Activated CD8-positive, alpha-beta T cell treated with anti-CD3 and anti-CD28 coated beads for 36 hours (primary cell): ENCODE results near the gene ZNF407. TPM values are rescaled to one million over a fixed set of nuclear protein-coding genes. Genes with fewer than 3 reads are reported as not detected.
A peak's percentile ranks its signal among the peaks of the same experiment; 100 is the strongest.

Experiments
- ATAC-seq: fragments of 200-7000 bp; cut with Tn5 transposase; one replicate; pipeline ENCODE4 v1.10.0; 2021; ENCODE audit warnings: mild to moderate bottlenecking, moderate library complexity
- CTCF ChIA-PET: fragments of 350-600 bp; sonication (Branson Sonifier 250); formaldehyde crosslinking; loops from one replicate; lab custom pipeline; 2021; ENCODE audit warnings: antibody characterized with exemption; lab: Charles Lee
- POLR2A ChIA-PET: fragments of 350-600 bp; sonication (Branson Sonifier 250); formaldehyde crosslinking; loops from one replicate; lab custom pipeline; 2021; ENCODE audit warnings: antibody characterized with exemption; lab: Charles Lee
- DNase-seq: peaks from one replicate; pipeline ENCODE4 v3.0.0-alpha.2; 2020
- H3K27ac Mint-ChIP-seq: one replicate; pipeline ENCODE4 v1.8.0; 2021; ENCODE audit warnings: mild to moderate bottlenecking, mixed read lengths
- H3K27me3 Mint-ChIP-seq: one replicate; pipeline ENCODE4 v1.8.0; 2021; ENCODE audit warnings: mixed read lengths
- H3K36me3 Mint-ChIP-seq: one replicate; pipeline ENCODE4 v1.8.0; 2021; ENCODE audit warnings: low read depth, mixed read lengths
- H3K4me1 Mint-ChIP-seq: one replicate; pipeline ENCODE4 v1.8.0; 2021; ENCODE audit warnings: low read depth, mixed read lengths
- H3K4me3 Mint-ChIP-seq: one replicate; pipeline ENCODE4 v1.8.0; 2021; ENCODE audit warnings: mild to moderate bottlenecking, moderate library complexity, mixed read lengths
- H3K9me3 Mint-ChIP-seq: one replicate; pipeline ENCODE4 v1.8.0; 2021; ENCODE audit warnings: mixed read lengths
- intact Hi-C: fragments of 100-400 bp; cut with micrococcal nuclease; formaldehyde crosslinking; loops from one replicate; pipeline ENCODE4 v1.10.0; 2022
- total RNA-seq, 2 experiments: library from RNA; stranded (reverse); gene quantifications; one replicate each; pipeline ENCODE4 v1.2.3, GENCODE V29; 2021
- TF ChIP-seq, protein P1 (sequence below): fragments of 200-600 bp; IDR thresholded peaks from one replicate; pipeline ENCODE4 v1.8.0; 2022; ENCODE audit warnings: antibody characterized with exemption, mild to moderate bottlenecking

ZNF407 gene
- total RNA-seq, 2 experiments from 2014 or later: 9.9 to 10.8 TPM

DNA sequence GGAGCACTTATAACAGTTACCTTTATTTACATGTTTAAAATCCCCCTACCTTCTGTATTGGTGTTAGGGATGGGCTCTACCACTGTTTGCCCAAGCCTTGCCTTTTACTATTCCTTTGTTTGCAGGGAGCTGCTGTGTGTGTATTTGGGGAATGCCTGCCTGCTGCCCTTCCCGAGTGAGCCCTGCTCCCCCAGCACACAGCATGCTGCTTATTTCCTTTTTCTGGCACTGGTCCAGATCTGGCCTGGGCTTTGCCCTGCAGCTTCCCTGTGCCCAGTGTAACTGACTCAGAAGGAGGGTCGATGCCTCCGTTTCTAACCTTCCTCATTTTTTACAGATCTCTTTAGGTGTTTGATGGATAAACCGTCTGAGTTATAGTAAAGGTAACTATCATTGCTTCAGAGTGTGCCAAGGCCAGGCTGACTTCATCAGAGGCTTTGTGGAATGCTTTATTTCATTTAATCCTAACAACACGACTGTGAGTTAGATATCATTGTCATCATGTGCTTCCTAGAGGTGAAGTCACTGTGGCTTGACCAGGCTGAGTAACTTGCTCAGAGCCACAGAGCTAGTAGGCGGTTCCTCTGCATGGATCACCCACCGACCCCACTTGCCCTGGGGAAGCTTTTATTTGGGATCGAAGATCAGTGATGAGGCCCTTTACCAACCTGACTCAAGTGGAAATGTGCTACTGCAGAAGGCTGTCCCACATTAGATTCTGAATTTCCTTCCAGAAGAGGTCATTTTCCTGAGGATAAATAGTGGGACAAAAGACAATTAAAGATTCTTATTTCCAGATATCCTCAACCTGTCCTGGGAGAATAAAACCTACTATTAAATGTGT, 238.8 kb downstream of the ZNF407 start:
- no peak overlapping the region for H3K27ac Mint-ChIP-seq
- intact Hi-C loops: no loop called here
- ATAC-seq: no peak
- peaks cover 8% of the 10 kb centered on the region for H3K36me3 Mint-ChIP-seq
- POLR2A ChIA-PET: no interaction called here
- H3K27me3 Mint-ChIP-seq: no peaks in the 10 kb centered on the region
- no peak overlapping the region for H3K4me3 Mint-ChIP-seq
- DNase-seq: no peak
- peaks cover 37% of the 10 kb centered on the region for H3K4me1 Mint-ChIP-seq
- no peaks in the 10 kb centered on the region for H3K9me3 Mint-ChIP-seq
- TF ChIP-seq, protein P1, sequence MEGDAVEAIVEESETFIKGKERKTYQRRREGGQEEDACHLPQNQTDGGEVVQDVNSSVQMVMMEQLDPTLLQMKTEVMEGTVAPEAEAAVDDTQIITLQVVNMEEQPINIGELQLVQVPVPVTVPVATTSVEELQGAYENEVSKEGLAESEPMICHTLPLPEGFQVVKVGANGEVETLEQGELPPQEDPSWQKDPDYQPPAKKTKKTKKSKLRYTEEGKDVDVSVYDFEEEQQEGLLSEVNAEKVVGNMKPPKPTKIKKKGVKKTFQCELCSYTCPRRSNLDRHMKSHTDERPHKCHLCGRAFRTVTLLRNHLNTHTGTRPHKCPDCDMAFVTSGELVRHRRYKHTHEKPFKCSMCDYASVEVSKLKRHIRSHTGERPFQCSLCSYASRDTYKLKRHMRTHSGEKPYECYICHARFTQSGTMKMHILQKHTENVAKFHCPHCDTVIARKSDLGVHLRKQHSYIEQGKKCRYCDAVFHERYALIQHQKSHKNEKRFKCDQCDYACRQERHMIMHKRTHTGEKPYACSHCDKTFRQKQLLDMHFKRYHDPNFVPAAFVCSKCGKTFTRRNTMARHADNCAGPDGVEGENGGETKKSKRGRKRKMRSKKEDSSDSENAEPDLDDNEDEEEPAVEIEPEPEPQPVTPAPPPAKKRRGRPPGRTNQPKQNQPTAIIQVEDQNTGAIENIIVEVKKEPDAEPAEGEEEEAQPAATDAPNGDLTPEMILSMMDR: no peak
- CTCF ChIA-PET: interaction anchor here (0.6 kb wide), 1 partner anchor 11 kb away, joined by 3 read pairs; no protein-coding TSS in a partner anchor

DNA sequence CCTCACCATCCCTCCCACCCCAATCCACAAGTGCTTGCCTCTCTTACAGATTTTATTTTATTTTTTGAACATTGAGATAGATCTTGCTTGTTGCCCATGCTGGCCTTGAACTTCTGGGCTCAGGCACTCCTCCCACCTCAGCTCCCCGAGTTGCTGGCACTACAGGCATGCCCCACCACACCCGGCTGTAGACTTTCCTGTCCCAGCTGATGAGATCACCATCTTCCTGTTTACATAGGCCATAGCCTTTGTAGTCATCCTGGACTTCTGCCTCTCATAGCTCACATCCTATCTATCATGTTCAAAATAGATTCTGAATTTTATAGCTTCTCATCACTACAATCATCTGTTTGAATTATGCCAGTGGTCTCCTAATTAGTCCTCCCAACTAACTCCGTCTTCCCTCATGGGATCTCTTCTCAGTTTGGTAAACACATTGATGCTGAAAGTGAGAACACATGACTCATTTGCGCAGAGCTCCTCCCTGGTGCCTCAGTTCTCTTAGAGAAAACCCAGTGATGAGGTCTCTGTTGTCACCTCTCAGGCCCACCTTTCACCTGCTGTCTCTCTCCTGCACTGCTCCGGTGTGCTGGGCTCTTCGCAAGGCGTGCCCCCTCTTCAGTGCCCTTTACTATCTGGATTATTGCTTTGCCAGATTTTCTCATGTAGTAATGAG, 243.0 kb downstream of the ZNF407 start:
- ChIA-PET POLR2A (no interaction called here), CTCF (no interaction called here)
- TF ChIP-seq, protein P1: no peak
- no peak overlapping the region for H3K4me3 Mint-ChIP-seq
- intact Hi-C loops: no loop called here
- H3K4me1 Mint-ChIP-seq: peaks cover 27% of the 10 kb centered on the region
- no peaks in the 10 kb centered on the region for H3K9me3 Mint-ChIP-seq
- peaks cover 5% of the 10 kb centered on the region for H3K36me3 Mint-ChIP-seq
- peak; percentile 49 for ATAC-seq
- H3K27me3 Mint-ChIP-seq: no peaks in the 10 kb centered on the region
- no peak overlapping the region for H3K27ac Mint-ChIP-seq
- DNase-seq: peak; percentile 12

DNA sequence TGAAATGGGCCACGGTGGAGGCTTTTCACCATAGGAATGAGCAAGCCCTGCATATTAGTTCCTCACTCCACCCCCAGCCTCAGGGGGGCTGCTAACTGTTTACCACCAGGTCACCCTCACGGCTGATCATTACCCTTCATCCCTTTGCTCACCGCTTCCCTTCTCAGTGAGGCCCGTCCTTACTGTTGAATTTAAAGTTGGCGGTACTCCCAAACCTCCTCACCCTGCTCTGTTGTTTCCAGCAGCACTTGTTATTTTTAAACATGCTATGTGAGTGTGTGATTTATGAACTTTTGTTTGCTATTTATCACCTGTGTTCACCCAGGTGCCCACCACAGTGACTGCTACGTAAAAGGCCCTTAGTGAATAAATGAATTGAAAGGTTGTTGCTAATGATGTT, 243.6 kb downstream of the ZNF407 start:
- Mint-ChIP-seq H3K27ac (no peak overlapping the region), H3K4me1 (peaks cover 27% of the 10 kb centered on the region), H3K27me3 (no peaks in the 10 kb centered on the region), H3K4me3 (no peak overlapping the region), H3K9me3 (no peaks in the 10 kb centered on the region), H3K36me3 (peaks cover 5% of the 10 kb centered on the region)
- ChIA-PET POLR2A (no interaction called here), CTCF (no interaction called here)
- TF ChIP-seq, protein P1: no peak
- DNase-seq: no peak
- intact Hi-C loops: no loop called here
- no peak for ATAC-seq

DNA sequence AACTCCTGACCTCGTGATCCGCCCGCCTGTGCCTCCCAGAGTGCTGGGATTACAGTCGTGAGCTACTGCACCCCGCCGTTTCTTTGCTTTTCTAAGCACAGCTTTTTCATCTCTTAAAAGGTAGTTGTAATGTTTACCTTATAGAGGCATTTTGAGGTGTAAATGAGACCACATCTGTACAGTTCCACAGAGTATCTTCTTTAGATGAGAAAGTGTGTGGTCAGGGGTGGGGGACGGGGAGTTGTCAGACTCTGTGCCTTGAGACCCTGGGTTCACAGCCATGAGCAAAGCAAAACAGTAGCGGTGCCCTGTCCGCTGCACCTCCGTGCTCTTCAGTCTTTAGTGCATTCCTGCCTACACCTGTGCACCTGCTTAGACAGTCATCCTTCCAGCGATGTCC, 251.6 kb downstream of the ZNF407 start:
- Mint-ChIP-seq H3K36me3 (no peaks in the 10 kb centered on the region), H3K9me3 (no peaks in the 10 kb centered on the region), H3K27me3 (no peaks in the 10 kb centered on the region), H3K4me1 (peaks cover 6% of the 10 kb centered on the region), H3K27ac (no peak overlapping the region), H3K4me3 (no peak overlapping the region)
- intact Hi-C loops: no loop called here
- CTCF ChIA-PET: interaction anchor here (2.6 kb wide), 1 partner anchor 15 kb away, joined by 7 read pairs; no protein-coding TSS in a partner anchor
- TF ChIP-seq, protein P1: no peak
- ATAC-seq (no peak), DNase-seq (no peak)
- POLR2A ChIA-PET: no interaction called here

DNA sequence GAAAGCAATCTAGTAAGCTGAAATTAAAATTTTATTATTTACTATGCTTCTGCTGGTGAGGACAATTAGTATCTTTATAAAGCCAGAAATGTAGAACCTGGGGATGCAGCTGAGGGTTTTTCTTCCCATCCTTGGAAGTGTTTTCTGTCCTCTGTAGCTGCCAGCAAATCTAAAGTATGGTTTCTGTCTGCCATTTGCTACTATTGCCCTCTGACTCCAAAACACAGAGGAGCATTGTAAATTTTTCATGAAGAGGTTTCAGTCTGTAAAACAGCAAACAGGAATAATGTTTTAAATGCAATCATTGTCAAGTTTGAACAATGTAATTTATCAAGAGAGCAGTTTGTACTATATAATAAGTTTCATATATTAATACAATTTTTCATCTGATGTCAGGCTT, 258.8 kb downstream of the ZNF407 start:
- no peaks in the 10 kb centered on the region for H3K27me3 Mint-ChIP-seq
- H3K4me3 Mint-ChIP-seq: no peak overlapping the region
- H3K27ac Mint-ChIP-seq: no peak overlapping the region
- intact Hi-C loops: no loop called here
- H3K9me3 Mint-ChIP-seq: no peaks in the 10 kb centered on the region
- DNase-seq (no peak), ATAC-seq (no peak)
- ChIA-PET POLR2A (no interaction called here), CTCF (no interaction called here)
- no peaks in the 10 kb centered on the region for H3K4me1 Mint-ChIP-seq
- no peaks in the 10 kb centered on the region for H3K36me3 Mint-ChIP-seq
- TF ChIP-seq, protein P1: no peak
